ENCODE results near the gene MBIP.
"Not testable (repeated sequence)": the region's sequence is repeated elsewhere in the genome, so short reads cannot be mapped to it uniquely, and the experiment has no call there.

MBIP gene
- total RNA-seq: 11.4 to 19.9 (median 15.2) reads per million in 4 experiments

GRCh38 chr14:36320200-36320896 lies at the start of gene MBIP:
TSS of gene MBIP (minus strand) at chr14:36320637. CDS start at chr14:36320588, 49 bp downstream.
- peak; percentile 85 for DNase-seq

GRCh38 chr14:36367985-36368774 lies 47.7 kb upstream of the MBIP start:
- no peak for DNase-seq

- DNase-seq: no peak
Measured at GRCh38 chr14:36365766-36366165, 45.3 kb upstream of the MBIP start.

DNA sequence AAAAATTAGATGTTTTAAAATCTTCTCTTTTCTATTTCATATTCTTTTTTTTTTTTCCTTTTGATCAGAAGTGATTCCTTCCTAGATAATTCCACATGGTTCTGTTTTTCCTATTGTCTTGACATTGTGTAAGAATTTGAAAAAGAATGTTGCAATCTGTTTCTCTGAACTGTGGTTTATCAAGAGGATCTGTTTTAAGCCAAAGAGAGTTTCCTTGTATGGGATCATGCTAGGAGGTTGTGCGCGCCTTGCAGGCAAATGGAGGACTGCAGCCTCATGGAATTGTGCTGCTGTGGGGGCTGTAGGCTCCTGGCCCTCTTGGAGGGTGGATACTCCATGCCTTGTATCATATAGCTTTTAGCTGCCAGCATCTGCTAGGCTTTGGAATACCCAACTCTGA lies 43.3 kb upstream of the MBIP start:
- no peak for DNase-seq

DNA sequence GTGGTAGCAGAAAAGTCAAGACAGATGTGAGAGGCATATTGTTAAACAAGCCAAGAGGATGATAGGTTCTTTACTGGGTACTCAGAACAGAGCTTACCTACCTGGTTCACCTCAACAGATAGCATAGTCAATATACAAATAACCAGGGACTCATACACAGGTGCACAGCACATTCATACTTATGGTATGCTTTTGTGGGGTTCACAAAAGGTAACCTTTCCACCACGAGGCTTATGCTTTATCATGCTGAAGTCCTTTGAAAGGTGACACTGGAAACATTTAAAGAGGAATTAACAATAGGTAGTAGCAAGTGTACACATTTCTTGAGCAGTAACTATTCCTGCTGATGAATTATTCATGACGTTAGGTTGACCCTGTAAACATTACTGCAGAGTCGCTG lies 42.2 kb upstream of the MBIP start:
- DNase-seq: no peak

DNA sequence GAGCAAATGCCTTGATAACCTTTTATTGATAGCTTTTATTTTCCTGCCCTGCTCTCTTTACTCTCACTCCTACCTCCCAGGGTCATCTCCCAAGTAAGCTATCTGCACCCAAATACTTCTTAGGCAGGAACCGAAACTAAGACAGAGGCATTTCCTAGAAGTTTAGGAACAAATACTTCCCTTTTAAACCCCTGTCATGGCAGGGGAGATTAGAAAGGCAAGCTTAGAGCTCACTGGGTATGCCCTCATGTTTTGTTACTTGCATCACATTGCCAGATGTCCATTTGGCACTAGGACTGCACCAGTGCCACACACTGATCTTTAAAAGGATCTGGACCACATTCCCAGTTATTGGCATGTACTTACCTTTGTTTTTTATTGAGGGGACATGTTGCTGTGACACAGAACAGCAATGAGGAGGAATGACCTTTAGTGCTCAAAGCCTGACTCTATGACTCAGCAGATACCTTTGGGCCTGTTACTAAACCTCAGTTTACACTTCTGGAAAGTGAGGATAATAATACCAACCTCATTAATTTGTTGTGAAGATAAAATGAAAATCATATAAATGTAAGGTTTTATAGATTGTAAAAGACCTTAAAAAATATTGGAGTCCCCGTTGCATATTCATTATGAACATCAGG lies 40.9 kb upstream of the MBIP start:
- no peak for DNase-seq

DNA sequence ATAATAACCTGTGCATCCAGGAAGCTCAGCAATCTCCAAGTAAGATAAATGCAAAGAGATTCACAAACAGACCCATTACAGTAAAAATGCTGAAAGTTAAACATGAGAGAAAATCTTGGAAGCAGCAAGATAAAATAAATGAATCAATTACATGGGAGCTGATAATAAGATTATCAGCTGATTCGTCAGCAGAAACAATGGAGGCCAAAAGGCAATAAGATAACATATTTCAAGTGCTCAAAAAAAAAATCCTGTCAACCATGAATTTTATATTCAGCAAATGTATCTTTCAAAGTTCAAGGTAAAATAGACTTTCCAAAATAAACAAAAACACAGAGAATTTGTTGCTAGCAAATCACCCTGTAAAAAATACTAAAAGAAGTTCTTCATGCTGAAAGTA lies 36.4 kb upstream of the MBIP start:
- DNase-seq: no peak

- DNase-seq: no peak
Measured at GRCh38 chr14:36346052-36346451, 25.6 kb upstream of the MBIP start.

GRCh38 chr14:36344211-36344610 lies 23.8 kb upstream of the MBIP start:
- DNase-seq: no peak

DNA sequence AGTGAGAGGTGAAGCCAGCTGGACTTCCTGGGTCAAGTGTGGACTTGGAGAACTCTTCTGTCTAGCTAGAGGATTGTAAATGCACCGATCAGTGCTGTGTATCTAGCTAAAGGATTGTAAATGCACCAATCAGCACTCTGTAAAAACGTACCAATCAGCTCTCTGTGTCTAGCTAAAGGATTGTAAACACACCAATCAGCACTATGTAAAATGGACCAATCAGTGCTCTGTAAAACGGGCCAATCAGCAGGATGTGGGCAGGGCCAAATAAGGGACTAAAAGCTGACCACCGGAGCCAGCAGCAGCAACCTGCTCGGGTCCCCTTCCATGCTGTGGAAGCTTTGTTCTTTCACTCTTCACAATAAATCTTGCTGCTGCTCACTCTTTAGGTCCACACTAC lies 21.4 kb upstream of the MBIP start:
- DNase-seq: not testable (repeated sequence)

- no peak for DNase-seq
Measured at GRCh38 chr14:36340276-36340890, 19.9 kb upstream of the MBIP start.

GRCh38 chr14:36339816-36340215 lies 19.4 kb upstream of the MBIP start:
- DNase-seq: no peak

DNA sequence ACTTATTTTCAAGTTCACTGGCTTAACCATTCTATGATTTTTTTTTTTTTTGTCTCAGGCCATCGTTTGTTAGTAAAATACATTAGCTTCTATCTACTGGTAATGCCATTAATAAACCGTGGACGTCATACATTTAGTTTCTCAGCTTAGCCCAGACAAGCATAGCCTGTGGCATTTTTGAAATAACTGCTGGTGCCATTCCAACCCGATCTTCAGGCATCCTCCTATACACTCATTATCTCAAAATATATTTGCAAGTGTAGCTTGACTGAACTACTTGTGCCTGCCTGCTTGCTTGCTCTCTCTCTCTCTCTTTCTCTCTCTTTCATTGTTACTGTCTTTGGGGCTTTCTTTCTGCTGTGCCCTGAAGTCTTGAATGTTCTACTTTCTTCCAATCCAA lies 12.7 kb upstream of the MBIP start:
- DNase-seq: no peak

GRCh38 chr14:36327573-36327972 lies 7.1 kb upstream of the MBIP start:
- DNase-seq: not testable (repeated sequence)

GRCh38 chr14:36325853-36326252 lies 5.4 kb upstream of the MBIP start:
- DNase-seq: no peak

DNA sequence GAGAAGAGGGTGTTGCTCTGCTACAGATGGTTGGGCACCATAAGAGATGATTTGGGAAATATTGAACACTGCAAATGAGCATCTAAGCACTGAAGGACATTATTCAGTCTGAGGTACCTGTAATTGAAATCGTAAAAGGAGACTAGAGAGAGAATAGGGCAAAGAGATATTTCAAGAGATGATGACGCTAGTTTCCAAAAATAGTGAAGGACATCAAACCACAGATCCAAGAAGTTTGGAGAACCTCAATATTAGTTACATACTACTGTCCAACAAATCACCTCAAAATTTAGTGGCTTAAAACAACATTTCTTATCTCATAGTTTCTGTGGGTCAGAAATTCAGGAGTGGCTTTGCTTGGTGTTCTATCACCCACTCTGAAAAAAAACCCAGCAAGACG lies 4.5 kb upstream of the MBIP start:
- no peak for DNase-seq

GRCh38 chr14:36320897-36321381 lies 502 bp upstream of the MBIP start:
- DNase-seq: no peak

- no peak for DNase-seq
Measured at GRCh38 chr14:36319899-36320199, 588 bp downstream of the MBIP start.

DNA sequence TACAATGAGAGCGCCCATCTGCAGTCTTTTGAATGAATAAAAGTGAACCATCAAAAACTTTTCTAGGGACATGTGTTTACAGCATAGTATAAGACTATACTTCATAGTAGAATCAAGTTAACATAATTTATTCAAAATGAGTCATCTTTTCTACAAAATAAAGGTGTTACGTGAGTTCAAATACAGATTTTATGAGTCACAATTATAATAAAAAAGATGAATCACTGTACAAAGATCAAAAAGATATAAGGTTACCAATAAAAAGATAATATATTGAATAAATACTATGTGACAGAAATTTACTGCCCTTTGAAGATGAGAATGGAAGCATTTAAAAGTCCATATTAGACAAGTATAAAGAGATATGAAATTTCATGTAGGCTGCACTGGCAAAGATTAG lies 2.8 kb downstream of the MBIP start:
- DNase-seq: no peak

GRCh38 chr14:36316131-36316530 lies 4.3 kb downstream of the MBIP start:
- DNase-seq: no peak

DNA sequence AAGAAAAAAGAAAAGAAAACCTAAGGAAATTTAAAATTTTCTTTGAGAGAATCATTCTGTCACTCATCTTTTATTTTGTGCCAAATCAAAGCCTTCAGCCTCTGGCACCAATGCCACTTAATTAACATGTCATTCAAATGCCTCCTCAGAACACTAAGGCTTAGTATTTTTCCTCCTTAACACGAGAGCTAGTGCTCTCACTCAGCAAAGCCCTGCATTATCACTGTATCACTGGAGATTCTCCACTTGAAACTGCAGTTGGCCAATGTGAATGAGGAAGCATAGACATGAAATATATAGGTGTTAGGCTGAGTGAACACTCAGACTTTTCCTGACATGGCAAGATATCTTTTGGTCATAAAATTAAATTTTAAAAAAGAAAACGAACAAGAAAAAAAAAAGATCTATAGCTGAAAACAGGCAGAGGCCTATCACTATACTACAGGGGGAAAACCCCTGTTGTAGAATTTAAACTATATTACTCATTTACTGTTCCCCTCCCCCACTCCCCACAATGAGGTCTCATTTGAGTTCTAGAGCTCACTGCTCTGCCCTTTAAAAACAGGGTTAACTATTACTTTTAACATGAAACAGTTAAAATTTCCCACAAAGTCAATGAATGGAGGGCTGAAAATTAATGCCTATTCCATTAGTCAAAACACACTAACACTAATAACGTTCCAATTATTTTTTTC lies 5.1 kb downstream of the MBIP start:
- no peak for DNase-seq

DNA sequence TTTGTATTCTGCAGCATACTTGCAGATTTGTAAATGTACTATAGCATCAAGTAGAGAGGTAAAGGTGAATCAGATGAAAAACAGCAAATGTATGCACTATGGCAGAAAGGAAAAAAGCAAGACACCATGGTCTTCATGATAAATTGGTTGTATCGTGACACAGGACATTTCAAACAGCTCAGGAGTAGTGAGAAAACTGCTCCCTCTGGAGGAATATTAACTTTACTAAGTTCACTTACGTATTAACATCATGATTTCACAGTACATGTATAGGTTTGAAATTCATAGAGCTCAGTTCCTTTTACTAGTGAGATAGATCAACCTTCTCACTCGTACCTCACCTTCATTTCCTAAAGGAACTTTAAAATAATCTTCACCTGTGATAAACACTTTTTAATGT lies 6.5 kb downstream of the MBIP start:
- no peak for DNase-seq

DNA sequence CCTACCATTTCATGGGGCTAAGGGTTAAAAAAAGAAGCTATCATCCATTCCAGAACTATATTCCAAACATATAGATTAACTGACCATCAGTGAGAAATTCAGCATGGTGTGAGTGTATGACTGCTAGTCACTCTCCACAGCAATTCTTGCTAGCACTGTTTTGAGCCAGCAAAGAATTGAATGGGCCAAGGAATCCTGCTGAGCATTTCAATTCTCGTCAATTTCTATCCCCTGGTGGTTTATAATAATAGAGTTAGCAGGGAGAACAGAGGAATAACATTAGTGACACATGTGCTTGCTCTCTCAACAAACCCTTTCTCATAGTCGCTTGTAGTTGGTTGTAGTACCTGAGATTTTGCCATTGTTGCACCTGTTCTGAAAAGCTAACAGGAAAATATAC lies 7.2 kb downstream of the MBIP start:
- no peak for DNase-seq

Data from effector CD8-positive, alpha-beta T cell (primary cell).